CD4-positive, CD25-positive, alpha-beta regulatory T cell (primary cell): ENCODE measurements around the gene CCDC92B. TPM values are rescaled to one million over a fixed set of nuclear protein-coding genes. Genes with fewer than 3 reads are reported as not detected.

ENCODE experiments used
- ATAC-seq, 2 donors: fragments of 150-1000 bp; cut with Tn5 transposase; one replicate each; pipeline ENCODE4 v1.10.0; 2021; ENCODE audit warnings: low read depth in 2 of 2, moderate number of reproducible peaks in 2 of 2, moderate library complexity in 1 of 2
- DNase-seq, 3 donors: peaks; one replicate each; pipeline versions ENCODE4 v3.0.0 to v3.0.0-alpha.2; 2012 to 2022; ENCODE audit warnings: mixed read lengths in 1 of 3
- H3K27ac ChIP-seq: one replicate; pipeline ENCODE4 v1.7.0; 2013; ENCODE audit warnings: mild to moderate bottlenecking, low read length; ENCODE audit not compliant: insufficient read depth, poor library complexity, severe bottlenecking
- H3K27me3 ChIP-seq: one replicate; pipeline ENCODE4 v1.7.0; 2013; ENCODE audit warnings: low read length; ENCODE audit not compliant: control insufficient read depth, insufficient read depth
- H3K36me3 ChIP-seq: one replicate; pipeline ENCODE4 v1.7.0; 2013; ENCODE audit warnings: mild to moderate bottlenecking, low read length, moderate library complexity; ENCODE audit not compliant: control insufficient read depth, insufficient read depth
- H3K4me1 ChIP-seq: 2 replicates; pipeline ENCODE4 v1.7.0; 2013; ENCODE audit warnings: mild to moderate bottlenecking, low read length; ENCODE audit not compliant: insufficient read depth, control insufficient read depth, poor library complexity, severe bottlenecking
- H3K4me3 ChIP-seq: one replicate; pipeline ENCODE4 v1.7.0; 2013; ENCODE audit warnings: low read depth, mild to moderate bottlenecking, low read length, moderate library complexity
- H3K9me3 ChIP-seq, 2 experiments: 1 replicate in 1 of 2; 2 replicates in 1 of 2; pipeline ENCODE4 v1.7.0; 2013; ENCODE audit warnings: low read length in 2 of 2, mild to moderate bottlenecking in 1 of 2, moderate library complexity in 1 of 2; ENCODE audit not compliant: control insufficient read depth in 2 of 2
- H3K27ac Mint-ChIP-seq, 3 donors: one replicate each; pipeline ENCODE4 v1.8.0; 2020 to 2022; ENCODE audit warnings: mild to moderate bottlenecking in 3 of 3, mixed read lengths in 3 of 3, moderate library complexity in 2 of 3
- H3K27me3 Mint-ChIP-seq: one replicate; pipeline ENCODE4 v1.8.0; 2022; ENCODE audit warnings: mild to moderate bottlenecking, mixed read lengths
- H3K36me3 Mint-ChIP-seq: one replicate; pipeline ENCODE4 v1.8.0; 2020; ENCODE audit warnings: mixed read lengths
- H3K4me1 Mint-ChIP-seq, 4 donors: one replicate each; pipeline ENCODE4 v1.8.0; 2020 to 2022; ENCODE audit warnings: mixed read lengths in 4 of 4, mild to moderate bottlenecking in 1 of 4
- H3K4me3 Mint-ChIP-seq, 4 donors: one replicate each; pipeline ENCODE4 v1.8.0; 2020 to 2022; ENCODE audit warnings: mild to moderate bottlenecking in 4 of 4, mixed read lengths in 4 of 4, moderate library complexity in 3 of 4
- H3K9me3 Mint-ChIP-seq, 7 donors: one replicate each; pipeline ENCODE4 v1.8.0; 2020 to 2022; ENCODE audit warnings: mixed read lengths in 7 of 7, mild to moderate bottlenecking in 3 of 7, moderate library complexity in 2 of 7
- polyA plus RNA-seq, 4 donors: library from polyadenylated mRNA; unstranded; fragments of 300-500 nt; fragmentation: Illumina TruSeq; gene quantifications; one replicate each; pipeline ENCODE4 v1.2.3, GENCODE V29; 2021
- total RNA-seq: library from RNA; stranded (reverse); gene quantifications from one replicate; pipeline ENCODE4 v1.2.3, GENCODE V29; 2022

CCDC92B gene
- total and polyA plus RNA-seq, 5 donors from 2014 or later, result 0.12 TPM; not detected in 4

DNA sequence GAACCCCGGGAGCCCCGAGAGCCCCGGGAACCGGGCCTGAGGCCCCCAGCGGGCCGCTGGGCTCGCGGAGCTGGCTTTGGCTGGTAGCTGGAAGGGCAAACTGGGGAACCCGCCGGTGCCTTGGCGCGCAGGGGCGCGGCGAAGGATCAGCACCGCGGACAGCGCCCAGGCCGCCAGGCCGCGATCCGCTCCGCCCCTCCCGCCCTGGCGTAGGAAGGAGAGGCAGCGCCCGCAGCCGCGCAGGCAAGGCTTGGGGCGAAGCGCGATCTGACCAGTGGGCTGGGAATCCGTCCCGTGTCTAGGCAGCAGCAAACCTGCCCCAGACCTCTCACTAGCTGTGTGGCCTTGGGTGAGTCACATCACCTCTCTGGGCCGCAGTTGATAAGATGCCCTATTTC is 331 bp upstream of the CCDC92B start:
- Histone ChIP-seq H3K27me3 (peaks cover 12% of the 10 kb centered on the region), H3K27ac (no peak overlapping the region), H3K9me3 (no peaks in the 10 kb centered on the region), H3K36me3 (no peaks in the 10 kb centered on the region), H3K4me3 (no peak overlapping the region), H3K4me1 (no peaks in the 10 kb centered on the region)
- peaks cover 63% of the 10 kb centered on the region for H3K27me3 Mint-ChIP-seq
- H3K4me3 Mint-ChIP-seq, result no peak overlapping the region
- H3K4me1 Mint-ChIP-seq, result peaks cover 0 to 4% (median 0%) of the 10 kb centered on the region in 4 donors
- no peaks in the 10 kb centered on the region for H3K36me3 Mint-ChIP-seq
- ATAC-seq (peak; percentile 86 to 89), DNase-seq (peak; percentile 42 to 73 (median 65))
- H3K9me3 Mint-ChIP-seq, result peaks cover 0 to 8% (median 0%) of the 10 kb centered on the region in 7 donors
- H3K27ac Mint-ChIP-seq, result no peak overlapping the region

DNA sequence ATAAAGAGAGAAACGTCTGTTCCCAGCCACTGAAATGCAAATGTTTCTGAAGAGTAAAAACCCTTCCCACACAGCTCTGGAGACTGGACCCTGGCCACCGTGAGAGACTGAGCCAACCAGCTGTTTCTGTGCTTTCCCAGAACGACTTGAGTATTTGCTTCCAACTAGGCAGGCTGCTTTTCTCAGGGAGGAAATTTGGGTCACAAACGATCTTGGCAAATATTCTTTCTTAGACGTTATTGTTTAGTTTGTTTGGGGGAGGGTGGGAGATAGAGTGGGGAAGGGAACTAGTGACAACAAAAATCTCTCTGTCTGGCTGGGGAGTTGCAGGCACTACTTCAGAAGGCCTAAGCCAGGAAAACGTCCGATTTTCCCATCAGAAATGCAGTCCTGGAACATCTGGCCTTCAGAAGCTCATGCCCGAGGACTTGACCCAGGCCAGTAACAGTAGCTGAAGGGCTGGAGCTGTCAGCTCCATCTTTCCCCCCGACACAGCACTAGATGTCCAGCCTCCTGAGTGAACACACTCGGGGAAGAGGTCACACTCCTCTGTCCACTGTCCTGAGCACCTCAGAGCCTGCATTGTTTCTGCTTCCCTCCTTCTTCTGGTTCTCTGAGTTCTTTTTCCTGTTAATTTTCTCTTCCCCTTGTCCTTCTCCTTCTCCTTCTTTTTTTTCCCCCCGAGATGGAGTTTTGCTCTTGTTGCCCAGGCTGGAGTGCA is 4.0 kb downstream of the CCDC92B start:
- peaks cover 8% of the 10 kb centered on the region for H3K27me3 ChIP-seq

DNA sequence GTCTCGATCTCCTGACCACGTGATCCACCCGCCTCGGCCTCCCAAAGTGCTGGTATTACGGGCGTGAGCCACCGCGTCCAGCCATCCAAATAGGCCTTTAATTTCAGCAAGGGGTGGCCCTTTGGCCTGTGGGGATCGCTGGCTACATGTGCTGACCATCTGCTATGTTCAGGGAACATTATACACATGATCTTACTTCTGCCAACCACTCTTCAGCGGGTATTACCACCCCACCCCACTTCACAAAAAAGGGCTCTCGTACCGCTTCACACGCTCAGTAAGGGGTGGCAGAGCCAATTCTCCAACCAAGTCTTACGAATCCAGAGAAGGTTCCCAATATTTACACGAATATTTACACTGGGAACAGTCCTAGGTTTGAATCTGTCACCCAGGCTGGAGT is 11.8 kb downstream of the CCDC92B start:
- no peaks in the 10 kb centered on the region for H3K36me3 ChIP-seq
- no peak overlapping the region for H3K4me3 ChIP-seq
- H3K36me3 Mint-ChIP-seq, result no peaks in the 10 kb centered on the region
- peaks cover 0 to 1% (median 0%) of the 10 kb centered on the region in 7 donors for H3K9me3 Mint-ChIP-seq
- H3K9me3 ChIP-seq, result no peaks in the 10 kb centered on the region
- no peak for DNase-seq
- no peaks in the 10 kb centered on the region for H3K27me3 ChIP-seq
- no peak overlapping the region for H3K27ac ChIP-seq
- ATAC-seq, result no peak
- H3K4me3 Mint-ChIP-seq, result no peak overlapping the region
- no peaks in the 10 kb centered on the region for H3K4me1 Mint-ChIP-seq
- peaks cover 18% of the 10 kb centered on the region for H3K27me3 Mint-ChIP-seq
- H3K27ac Mint-ChIP-seq, result no peak overlapping the region
- no peaks in the 10 kb centered on the region for H3K4me1 ChIP-seq

More for the DNA sequence above, 4.0 kb downstream of the CCDC92B start:
- DNase-seq (no peak), ATAC-seq (no peak)
- H3K36me3 ChIP-seq, result no peaks in the 10 kb centered on the region
- H3K4me3 ChIP-seq, result no peak overlapping the region
- H3K4me1 ChIP-seq, result no peaks in the 10 kb centered on the region
- Mint-ChIP-seq H3K36me3 (no peaks in the 10 kb centered on the region), H3K27ac (no peak overlapping the region), H3K4me1 (no peaks in the 10 kb centered on the region), H3K27me3 (peaks cover 53% of the 10 kb centered on the region), H3K9me3 (peaks cover 0 to 11% (median 0%) of the 10 kb centered on the region in 7 donors), H3K4me3 (no peak overlapping the region)
- no peaks in the 10 kb centered on the region for H3K9me3 ChIP-seq
- H3K27ac ChIP-seq, result no peak overlapping the region

DNA sequence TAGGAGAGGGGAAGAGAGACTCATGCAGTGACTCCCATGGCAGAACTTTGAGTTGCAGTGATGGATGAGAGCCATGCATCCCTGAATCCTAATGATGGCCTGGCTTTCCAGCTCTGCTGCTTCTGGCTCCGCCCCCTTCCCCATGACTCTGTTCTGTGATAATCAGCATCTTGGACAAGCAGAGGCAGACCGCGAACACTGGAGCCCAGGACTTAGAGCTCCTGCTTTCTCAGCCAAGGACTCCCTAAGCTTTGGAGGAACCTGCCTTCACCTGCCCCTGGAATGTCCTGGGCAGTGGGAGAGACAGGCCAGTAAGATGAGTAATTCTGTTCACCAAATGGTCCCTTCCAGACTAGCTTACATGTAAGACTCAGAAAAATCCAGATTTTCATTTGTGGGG is 12.5 kb downstream of the CCDC92B start:
- Histone ChIP-seq H3K4me1 (no peaks in the 10 kb centered on the region), H3K27ac (no peak overlapping the region), H3K9me3 (no peaks in the 10 kb centered on the region), H3K27me3 (no peaks in the 10 kb centered on the region), H3K36me3 (no peaks in the 10 kb centered on the region), H3K4me3 (no peak overlapping the region)
- no peak for DNase-seq
- H3K4me3 Mint-ChIP-seq, result no peak overlapping the region
- H3K9me3 Mint-ChIP-seq, result no peaks in the 10 kb centered on the region
- peaks cover 11% of the 10 kb centered on the region for H3K27me3 Mint-ChIP-seq
- H3K36me3 Mint-ChIP-seq, result no peaks in the 10 kb centered on the region
- no peaks in the 10 kb centered on the region for H3K4me1 Mint-ChIP-seq
- no peak for ATAC-seq
- no peak overlapping the region for H3K27ac Mint-ChIP-seq

DNA sequence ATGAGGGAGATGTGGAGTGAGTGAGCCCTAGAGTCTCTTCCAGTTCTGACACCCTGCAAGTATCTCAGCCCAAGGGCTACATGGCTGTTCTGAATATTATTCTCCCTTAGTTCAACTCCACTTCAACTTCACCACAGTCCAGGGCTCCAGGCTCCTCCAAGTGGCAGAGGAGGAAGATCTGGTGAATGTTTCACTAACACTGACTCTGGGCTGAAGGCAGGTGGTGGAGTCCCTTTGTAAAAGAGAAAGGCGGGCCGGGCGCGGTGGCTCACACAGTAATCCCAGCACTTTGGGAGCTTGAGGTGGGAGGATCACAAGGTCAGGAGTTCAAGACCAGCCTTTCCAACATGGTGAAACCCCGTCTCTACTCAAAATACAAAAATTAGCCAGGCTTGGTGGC is 13.6 kb downstream of the CCDC92B start:
- H3K4me1 ChIP-seq, result no peaks in the 10 kb centered on the region
- H3K4me1 Mint-ChIP-seq, result no peaks in the 10 kb centered on the region
- H3K27ac ChIP-seq, result no peak overlapping the region
- no peak overlapping the region for H3K4me3 ChIP-seq
- H3K27me3 ChIP-seq, result no peaks in the 10 kb centered on the region
- no peaks in the 10 kb centered on the region for H3K9me3 Mint-ChIP-seq
- H3K27ac Mint-ChIP-seq, result no peak overlapping the region
- H3K36me3 Mint-ChIP-seq, result no peaks in the 10 kb centered on the region
- ATAC-seq (no peak), DNase-seq (no peak)
- H3K27me3 Mint-ChIP-seq, result peaks cover 10% of the 10 kb centered on the region
- H3K9me3 ChIP-seq, result no peaks in the 10 kb centered on the region
- no peak overlapping the region for H3K4me3 Mint-ChIP-seq
- no peaks in the 10 kb centered on the region for H3K36me3 ChIP-seq

DNA sequence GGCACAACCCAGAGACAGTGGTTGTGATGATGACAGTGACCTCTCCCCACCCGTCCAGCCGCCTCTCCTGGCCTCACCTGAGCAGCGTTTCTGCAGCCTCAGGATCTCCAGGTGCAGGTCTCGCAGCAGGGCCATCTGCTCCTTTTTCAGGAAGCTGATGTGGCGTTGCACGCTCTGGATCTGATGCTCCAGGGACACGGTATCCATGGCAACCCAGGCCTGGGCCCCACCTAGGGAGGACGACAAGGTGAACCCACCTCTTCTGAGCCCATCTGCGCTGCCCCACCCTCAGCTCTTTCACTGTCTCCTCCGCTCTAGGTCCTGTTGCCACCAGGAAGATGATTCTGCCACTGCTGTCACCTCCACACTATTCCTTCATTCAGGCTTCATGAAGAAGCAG is 14.5 kb downstream of the CCDC92B start:
- ATAC-seq, result no peak
- H3K4me1 Mint-ChIP-seq, result no peaks in the 10 kb centered on the region
- no peak for DNase-seq
- H3K36me3 ChIP-seq, result no peaks in the 10 kb centered on the region
- no peak overlapping the region for H3K4me3 Mint-ChIP-seq
- H3K4me1 ChIP-seq, result no peaks in the 10 kb centered on the region
- no peaks in the 10 kb centered on the region for H3K36me3 Mint-ChIP-seq
- H3K27ac ChIP-seq, result no peak overlapping the region
- no peaks in the 10 kb centered on the region for H3K9me3 Mint-ChIP-seq
- no peak overlapping the region for H3K4me3 ChIP-seq
- H3K9me3 ChIP-seq, result no peaks in the 10 kb centered on the region
- H3K27me3 ChIP-seq, result no peaks in the 10 kb centered on the region
- H3K27ac Mint-ChIP-seq, result no peak overlapping the region
- peaks cover 10% of the 10 kb centered on the region for H3K27me3 Mint-ChIP-seq

DNA sequence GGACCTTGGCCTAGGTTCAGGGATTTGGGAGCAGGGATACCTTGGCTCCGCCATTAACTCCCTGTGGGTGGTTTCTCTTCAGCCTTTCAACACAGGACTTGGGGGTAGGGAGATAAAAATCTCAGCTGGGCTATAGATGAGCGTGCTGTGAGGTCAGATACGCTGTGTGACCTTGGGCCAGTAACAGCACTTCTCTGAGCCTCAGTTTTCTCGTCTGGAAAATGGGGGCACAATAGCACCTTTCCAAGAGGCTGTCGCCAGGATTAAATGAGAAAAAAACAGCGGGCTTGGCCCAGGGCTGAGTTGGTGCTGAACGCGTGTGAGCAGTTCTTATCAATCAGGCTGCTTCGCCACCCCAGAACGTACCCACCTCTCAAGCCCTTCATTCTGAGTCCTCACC is 17.6 kb downstream of the CCDC92B start:
- Mint-ChIP-seq H3K27ac (no peak overlapping the region), H3K4me3 (no peak overlapping the region), H3K36me3 (no peaks in the 10 kb centered on the region), H3K9me3 (no peaks in the 10 kb centered on the region), H3K27me3 (peaks cover 11% of the 10 kb centered on the region), H3K4me1 (no peaks in the 10 kb centered on the region)
- H3K9me3 ChIP-seq, result no peaks in the 10 kb centered on the region
- H3K36me3 ChIP-seq, result no peaks in the 10 kb centered on the region
- no peak for ATAC-seq
- no peak for DNase-seq
- no peaks in the 10 kb centered on the region for H3K27me3 ChIP-seq
- no peak overlapping the region for H3K27ac ChIP-seq
- no peak overlapping the region for H3K4me3 ChIP-seq
- H3K4me1 ChIP-seq, result no peaks in the 10 kb centered on the region

DNA sequence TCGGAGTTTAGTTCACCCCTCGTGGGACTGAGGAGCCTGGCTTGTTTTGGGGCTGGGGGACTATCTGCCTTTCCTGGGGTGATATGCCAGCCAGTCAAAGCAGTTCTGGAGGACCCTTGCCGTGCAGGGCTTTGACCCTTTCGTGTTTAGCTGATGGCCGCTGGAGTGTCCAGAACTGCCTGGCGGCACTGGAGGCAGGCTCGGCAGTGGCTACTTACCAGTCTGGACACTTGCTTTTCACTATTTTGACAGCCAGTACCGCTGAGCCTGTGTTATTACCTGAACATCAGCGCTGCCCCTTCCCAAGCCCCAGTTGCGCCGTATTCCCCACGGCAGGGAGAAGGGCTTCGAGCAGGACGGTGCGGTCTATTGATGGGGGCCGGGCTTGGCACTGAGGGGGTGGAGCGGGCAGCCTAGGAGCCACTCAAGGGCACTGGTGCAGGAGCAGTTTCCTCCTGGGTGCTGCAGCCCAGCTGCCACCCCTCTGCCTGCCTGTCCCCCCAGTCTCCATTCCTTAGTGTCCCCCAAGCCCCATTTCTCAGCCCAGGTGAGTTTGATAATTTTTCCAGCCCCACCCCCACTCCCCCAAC is 18.6 kb downstream of the CCDC92B start:
- no peaks in the 10 kb centered on the region for H3K27me3 ChIP-seq
- no peak overlapping the region for H3K4me3 ChIP-seq
- no peaks in the 10 kb centered on the region for H3K4me1 ChIP-seq
- no peak overlapping the region for H3K4me3 Mint-ChIP-seq
- H3K27me3 Mint-ChIP-seq, result peaks cover 16% of the 10 kb centered on the region
- DNase-seq (no peak), ATAC-seq (no peak)
- no peaks in the 10 kb centered on the region for H3K4me1 Mint-ChIP-seq
- H3K9me3 ChIP-seq, result no peaks in the 10 kb centered on the region
- H3K27ac Mint-ChIP-seq, result no peak overlapping the region
- no peaks in the 10 kb centered on the region for H3K36me3 ChIP-seq
- H3K27ac ChIP-seq, result no peak overlapping the region
- H3K36me3 Mint-ChIP-seq, result no peaks in the 10 kb centered on the region
- H3K9me3 Mint-ChIP-seq, result no peaks in the 10 kb centered on the region
